GM18867 (cell line): ENCODE results near the gene PPT2.
"Not testable (repeated sequence)": the region's sequence is repeated elsewhere in the genome, so short reads cannot be mapped to it uniquely, and the experiment has no call there.

Experiments
- ATAC-seq: cut with Tn5 transposase; IDR thresholded peaks from one replicate; pipeline ENCODE4 v1.9.1; 2021; ENCODE audit warnings: mild to moderate bottlenecking, moderate library complexity; ENCODE audit not compliant: unreplicated experiment

PPT2 gene

DNA sequence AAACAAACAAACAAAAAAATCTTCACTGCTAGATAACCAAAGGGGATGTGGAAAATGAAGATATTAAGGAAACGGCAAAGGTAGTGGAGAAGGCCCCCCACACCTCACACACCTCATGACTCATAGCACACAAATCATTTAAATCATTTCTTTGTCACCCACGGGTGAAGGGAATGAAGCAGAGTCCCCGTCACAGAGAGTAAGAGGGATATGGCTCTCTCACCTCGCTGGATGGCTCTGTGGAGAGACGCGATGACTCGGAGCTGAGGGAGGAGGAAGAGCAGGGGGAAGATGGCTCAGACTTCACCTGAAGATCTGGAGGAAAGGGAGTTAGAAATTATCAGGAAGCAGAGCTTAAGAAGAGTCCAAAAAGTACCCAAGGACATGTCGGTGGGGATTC, 27.1 kb upstream of the PPT2 start:
- ATAC-seq: no peak

DNA sequence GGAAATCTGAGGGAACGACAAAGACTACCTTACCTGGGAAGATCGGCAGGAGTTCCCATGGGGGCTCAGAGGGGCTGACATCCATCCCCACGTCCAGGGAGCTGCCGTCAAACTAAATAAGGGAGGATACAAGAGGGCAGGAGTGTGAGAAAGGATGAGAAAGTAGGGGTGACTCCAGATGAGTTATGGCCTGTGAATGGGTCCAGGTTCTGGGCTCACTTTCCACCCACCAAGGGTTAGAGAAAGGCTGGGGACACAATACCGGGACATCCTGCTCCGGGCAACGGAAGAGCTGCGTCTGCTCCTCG, 26.6 kb upstream of the PPT2 start:
- no peak for ATAC-seq

DNA sequence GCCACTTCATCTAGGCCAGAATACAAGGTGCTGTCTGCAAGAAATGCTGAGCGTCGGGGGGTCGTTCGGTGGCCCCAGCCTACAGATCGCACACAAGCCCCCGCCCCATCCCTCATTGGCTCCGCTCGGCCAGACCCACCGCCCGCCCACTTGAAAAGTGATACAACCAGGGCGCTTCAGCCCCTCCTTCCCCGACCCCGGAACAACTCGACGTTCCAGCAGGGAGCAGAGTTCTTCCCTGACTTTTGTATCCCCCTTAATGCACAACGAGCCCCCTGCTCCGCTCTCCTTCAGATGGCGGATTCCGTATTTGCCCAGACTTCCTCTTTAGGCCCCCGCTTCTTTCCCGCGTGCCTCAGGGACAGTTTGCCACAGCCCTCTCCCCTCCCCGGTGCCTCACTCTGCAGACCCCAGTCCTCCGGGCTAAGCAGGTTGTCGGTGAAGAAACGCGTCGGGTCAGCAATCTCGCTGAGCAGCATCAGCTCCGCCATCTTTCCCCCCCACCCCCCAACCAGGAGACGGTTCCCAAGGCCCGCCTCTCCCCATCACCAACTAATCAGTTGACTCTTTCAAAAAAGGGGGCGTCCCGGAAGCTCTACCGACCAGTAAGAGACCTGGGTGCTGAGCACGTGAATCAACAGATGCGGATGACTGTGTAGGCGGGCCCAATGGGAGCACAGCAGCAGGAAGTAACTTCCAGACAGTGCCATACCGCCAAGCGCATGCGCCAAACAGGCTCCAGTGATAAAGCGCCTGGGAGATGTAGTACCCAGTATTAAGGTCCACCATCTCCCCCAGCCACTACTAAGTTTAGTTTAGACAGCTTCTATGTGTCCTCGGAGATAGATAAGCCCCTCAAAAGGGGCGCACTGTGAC, 26.0 kb upstream of the PPT2 start, which contains the start of gene ATF6B:
Gene ATF6B, minus strand, starts transcription at position 530 of the 876 bp plus-strand sequence. Its CDS starts 39 bp downstream, at position 491.
- ATAC-seq: peak; percentile 77

DNA sequence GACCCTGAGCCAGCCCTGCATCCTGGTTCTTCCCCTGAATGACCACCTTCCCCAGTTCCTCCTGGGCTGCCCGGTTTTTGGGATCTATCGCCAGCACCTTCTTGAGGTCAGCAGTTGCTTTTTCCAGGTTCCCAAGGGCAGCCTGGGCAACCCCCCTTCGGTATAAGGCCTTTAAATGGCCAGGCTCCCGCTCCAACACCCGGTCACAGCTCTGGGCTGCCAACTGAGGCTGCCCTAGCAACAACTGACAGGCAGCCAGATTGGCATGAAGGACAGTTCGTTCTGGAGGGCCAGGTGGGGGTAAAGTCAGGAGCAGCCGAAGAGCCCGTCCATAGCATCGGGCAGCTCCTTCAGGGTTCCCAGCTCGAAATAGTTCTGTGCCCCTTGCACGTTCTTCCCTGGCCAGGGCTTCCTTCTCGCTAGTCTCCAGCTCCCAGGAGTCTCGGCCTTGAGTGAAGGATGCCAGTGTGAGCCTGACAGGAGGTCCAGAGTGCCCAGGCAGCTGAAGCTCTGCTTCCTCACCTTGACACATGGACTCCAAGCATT, 25.1 kb upstream of the PPT2 start:
- no peak for ATAC-seq

DNA sequence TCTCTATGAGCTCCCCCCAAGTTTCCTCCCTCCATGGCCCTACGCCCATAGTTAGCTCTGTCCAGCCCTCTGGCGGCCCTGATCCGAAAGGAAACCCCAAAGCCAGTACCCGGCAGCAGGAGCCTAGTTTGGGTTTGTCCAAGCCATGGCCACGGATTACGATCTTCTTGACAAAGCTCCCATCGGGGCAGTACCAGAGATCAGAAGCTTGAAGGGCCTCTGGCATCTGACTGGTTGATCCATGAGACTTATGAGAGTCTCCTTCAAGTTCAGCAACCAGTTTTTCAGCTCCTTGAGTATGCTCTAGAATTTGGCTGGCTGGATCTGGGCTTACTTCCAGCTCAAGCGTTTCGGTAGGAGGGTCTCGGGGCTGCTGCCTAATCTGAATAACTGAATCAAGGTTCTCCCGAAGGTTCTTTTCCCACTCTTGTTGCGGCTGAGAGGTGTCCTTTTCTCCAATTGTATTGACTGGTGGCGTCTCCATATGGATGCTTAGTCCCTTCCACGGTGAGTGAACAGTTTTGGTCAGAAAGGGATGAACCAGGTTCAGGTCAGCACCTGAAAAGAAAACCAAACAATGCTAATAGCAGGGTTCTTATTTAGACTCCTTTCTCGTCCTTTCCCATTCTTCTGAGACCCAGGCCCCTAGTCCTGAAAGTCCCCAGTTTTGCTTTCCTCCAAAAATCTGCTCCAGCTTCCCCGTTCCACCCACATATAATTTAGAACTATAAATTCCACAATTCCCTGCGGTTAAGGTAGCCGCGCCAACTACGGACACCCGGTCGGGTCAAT, 24.4 kb upstream of the PPT2 start:
- ATAC-seq: no peak

DNA sequence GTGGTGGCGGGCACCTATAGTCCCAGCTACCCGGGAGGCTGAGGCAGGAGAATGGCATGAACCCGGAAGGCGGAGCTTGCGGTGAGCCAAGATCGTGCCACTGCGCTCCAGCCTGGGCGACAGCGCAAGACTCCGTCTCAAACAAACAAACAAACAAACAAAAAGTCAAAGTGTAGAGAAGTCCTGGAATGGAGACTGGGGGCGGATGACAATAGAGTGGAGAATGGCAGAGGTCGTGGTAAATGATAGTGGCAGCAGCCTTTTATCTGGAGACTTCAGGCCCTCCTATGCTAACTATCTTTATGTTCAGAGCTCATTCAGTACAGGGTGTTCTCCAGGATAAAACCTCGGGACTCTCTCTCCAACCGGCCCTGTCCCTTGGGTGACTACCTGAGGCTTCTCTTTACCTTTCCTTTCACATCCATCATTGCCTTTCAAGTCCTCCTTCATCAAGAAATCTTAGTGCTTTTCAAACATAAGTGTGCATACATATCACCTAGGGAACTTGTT, 22.4 kb upstream of the PPT2 start:
- no peak for ATAC-seq

DNA sequence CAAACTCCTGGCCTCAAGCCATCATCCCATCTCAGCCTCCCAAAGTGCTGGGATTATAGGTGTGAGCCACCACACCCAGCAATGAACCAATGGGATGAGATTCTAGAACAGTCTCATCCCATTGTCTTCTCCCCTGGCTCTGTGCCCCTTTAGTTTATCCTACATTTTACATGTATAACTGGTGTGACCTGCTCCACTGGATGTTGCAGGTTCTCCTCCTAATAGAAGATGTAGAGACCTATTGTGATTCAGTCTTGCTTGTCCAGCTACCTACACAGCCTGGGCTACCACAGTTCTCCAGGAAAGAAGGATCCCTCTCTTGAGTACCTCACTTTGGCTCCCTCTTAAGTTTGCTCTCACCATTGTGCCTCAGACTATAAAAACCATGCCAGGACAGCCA, 21.8 kb upstream of the PPT2 start:
- ATAC-seq: no peak

DNA sequence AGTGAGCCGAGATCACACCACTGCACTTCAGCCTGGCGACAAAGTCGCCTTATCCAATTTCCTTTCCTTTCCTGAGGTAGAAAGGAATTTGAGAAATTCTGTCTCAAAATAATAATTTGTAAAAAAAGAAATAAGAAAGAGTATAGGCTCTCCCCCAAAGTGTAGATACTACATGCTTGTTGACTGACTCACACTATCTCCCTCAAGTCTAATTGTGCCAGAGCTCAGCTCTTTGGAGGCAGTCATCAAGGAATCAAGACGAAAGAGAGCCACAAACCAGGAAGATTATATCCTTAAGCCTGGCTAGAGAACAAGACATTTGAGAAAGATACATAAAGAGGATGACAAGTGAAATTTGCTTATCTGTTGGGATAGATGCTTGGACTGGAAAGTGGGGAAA, 20.2 kb upstream of the PPT2 start:
- ATAC-seq: no peak

DNA sequence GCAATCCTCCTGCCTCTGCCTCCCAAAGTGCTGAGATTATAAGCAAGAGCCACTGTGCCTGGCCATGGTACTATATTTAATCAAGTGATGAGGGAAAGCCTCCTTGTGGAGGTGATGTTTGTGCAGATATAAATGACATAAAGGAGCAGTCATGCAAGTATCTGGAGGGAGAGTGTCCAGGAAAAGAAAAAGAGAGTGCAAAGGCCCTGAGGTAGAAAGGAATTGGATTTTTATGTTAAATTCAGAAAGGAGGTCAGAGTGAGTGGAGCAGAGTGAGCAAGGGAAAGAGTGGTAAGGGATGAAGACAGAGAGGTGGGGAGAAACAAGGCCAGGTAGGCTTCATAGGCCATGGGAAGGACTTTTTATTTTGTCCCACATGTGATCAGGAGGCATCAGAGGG, 16.5 kb upstream of the PPT2 start:
- ATAC-seq: no peak

DNA sequence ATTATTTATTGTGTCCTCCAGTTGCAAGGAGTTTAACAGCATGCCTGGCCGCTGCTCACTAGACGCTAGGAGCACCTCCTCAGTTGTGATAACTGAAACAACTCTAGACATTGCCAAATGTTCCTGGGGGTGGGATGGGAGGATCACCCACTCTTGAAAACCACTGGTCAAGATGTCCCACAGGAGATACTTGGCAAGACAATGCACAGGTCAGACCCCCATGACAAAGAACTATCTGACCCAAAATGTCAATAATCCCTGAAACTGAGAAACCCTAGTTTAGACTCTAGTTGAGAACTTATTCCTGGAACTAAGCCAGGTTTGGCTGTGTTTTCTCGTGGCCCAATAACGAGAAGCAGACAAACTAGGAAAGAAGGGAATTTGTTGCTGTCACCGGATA, 14.4 kb upstream of the PPT2 start:
- no peak for ATAC-seq

DNA sequence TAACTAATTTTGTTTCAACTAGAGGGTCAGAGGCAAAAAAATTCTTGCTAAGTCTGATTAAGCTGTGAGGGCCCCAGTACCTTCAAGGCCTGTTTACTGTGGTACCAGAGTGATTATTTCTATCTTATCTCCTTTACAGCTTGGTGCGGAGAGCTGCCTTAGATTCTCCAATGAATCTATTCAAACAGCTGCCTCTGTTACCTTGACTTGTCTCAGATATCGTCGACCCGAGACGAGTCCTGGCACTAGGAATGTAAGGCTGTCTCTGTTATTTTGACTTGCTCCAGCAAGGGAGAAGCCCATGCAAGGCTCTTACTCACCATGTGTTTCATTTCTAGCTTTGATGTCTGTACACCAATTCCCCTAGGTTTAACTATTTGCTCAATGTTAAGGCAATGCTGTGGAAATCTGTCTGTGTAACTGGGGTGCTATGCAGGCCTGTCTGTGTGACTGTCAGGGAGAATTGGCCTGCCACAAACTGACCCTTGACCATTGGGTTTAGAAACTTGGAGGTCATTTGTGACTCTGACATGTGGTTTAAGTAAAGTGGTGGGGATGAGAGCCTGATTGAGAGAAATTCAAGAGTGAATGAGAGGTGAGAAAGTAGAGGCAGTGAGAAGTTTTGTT, 13.4 kb upstream of the PPT2 start:
- no peak for ATAC-seq

DNA sequence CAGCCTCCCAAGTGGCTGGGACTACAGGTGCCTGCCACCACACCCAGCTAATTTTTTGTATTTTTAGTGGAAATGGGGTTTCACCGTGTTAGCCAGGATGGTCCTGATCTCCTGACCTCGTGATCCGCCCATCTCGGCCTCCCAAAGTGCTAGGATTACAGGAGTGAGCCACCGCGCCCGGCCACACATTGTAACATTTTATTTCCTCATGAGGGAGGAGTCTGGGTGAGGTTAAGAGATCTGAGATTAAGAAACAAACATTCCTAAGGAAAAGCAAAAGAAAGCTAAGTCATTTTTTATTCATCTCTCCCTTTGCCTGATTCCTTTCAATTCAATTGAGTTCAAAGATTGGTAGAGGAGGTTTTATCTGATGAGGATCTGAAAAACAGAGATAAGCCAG, 9.7 kb upstream of the PPT2 start:
- ATAC-seq: not testable (repeated sequence)

DNA sequence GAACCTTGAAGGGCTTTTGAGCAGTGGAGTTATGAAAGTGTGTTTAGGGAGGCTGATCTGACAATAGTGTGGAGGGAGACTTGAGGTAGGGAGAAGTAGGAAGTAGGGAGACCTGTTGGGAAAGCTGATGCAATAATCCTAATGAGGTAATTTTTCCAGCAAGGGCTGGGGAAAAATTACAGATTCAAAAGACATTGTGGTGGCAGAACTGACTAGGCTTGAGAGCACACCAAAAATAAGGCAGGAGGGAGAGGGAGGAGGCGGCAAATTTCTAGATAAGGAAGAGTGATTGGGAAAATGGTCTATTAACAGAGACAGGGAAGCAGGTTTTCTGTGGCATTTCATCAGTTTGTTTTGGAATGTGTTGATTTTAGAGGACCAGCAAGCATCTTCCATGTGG, 7.7 kb upstream of the PPT2 start:
- ATAC-seq: no peak

DNA sequence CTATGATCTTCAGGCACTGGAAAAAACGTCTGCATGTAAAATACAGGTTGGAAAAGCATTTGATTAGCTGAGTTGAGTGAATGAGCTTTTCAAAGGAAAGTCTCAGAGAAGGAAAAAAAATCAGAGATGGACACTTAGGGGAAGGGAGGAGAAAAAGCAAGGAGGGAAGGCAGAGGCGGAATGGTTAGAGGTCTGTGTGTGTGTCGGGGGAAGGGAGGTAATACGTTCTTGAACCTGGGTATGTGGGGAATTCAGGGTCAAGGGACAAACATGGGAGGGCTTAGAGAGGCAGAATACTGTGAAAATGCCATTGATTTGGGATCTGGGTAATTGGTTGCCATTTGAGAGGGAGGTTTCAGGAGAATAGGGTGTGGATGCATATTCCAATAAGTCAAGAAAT, 7.3 kb upstream of the PPT2 start:
- ATAC-seq: no peak

DNA sequence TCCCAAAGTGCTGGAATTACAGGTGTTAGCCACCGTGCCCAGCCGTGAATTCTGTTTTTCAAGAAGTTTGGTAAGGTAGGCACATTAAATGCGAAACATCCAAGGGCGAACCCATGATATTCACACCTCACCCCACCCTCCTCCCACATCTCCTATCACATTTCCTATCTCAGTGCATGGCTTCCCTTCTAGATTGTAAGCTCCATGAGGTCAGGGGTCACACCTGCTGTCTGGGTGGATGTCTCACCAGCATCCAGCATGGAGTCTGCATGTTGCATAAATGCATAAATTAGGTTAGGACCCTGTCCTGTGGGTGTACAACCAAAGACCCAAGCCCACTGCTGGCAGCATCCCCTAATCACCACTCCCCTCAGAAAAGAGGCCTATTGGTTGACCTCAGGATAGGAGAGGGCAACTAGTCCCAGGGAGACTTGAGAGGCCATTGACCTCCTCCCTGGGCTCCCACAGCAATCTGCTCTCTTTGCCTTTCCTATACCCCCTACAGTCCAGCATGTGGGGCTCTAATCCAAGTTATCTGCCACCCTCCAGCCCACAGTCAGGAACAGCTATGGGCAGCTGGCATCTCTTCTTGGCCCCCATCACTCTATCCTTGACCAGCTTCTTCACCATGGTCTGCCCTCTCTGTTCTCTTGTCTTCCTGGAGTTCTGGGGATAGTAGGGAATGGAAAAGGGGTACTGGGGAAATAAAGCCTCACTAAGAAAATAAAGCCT, 6.4 kb upstream of the PPT2 start:
- ATAC-seq: no peak

DNA sequence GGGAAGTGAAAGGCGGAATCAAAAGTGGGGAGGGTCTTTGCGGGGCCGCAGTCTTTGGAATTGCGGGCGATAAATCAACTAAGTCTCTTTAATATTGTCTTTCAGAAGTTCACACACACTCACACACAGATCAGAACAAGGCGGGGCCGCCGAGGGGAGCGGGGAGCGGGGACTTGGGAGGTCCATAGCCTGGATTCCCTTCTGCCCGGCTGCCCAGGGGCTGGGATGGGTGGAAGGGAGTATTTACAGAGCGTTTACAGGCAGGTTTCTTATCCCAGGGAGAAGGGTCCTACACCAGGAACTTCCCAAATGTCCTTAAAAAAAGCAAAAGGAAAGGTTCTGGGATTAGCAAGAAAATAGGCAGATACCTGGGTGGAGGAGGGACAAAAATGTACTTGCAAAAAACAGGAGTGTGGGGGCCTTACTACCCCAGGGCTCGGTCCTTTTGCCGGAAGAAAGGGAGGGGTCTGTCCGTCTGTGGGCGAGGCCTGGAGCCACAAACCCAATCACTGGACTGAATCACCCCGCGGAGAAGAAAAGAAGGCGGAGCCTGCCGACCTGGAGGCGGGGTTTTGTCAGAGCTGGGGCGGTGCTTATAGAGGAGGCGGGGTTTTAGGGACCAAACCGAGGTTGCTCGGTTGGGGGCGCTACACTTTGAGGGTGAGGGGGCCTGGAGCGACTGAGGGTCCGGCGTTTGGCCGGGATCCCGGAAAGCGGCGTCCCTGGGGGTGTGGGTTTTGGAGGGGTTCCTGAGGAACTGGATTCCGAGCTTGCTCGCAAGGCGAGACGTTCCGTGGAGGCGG, 5.5 kb upstream of the PPT2 start:
- ATAC-seq: no peak

DNA sequence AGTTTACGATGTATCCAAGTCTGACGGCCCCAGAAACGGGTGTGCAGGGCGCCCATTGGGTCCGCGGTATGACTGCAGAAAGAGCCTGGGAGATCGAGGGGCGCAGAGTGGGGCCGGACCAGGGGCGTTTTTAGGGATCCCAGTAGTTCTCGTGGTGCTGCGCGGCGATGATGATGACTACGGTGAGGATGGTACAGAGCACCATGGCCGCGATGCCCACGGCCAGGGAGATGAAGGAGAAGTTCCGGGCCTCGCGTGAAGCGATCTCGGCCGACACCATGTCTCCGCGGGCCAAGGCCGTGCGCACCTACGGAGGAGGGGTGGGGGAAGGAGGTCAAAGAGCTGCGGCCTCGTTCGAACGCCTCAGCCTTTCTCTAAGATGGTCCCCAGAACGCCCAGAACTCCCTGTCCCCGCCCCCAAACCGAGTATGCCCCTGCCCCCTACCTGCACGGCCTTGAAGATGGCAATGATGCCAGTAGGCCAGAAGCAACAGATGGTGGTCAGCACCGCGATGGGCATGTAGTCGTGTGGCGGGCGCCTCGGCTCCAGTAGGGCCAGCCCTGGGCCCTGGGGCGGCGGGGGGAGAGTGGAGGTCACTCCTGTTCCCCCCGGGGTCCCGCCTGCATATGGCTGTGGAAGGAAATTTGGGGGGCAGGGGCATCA, 4.7 kb upstream of the PPT2 start:
- ATAC-seq: no peak

DNA sequence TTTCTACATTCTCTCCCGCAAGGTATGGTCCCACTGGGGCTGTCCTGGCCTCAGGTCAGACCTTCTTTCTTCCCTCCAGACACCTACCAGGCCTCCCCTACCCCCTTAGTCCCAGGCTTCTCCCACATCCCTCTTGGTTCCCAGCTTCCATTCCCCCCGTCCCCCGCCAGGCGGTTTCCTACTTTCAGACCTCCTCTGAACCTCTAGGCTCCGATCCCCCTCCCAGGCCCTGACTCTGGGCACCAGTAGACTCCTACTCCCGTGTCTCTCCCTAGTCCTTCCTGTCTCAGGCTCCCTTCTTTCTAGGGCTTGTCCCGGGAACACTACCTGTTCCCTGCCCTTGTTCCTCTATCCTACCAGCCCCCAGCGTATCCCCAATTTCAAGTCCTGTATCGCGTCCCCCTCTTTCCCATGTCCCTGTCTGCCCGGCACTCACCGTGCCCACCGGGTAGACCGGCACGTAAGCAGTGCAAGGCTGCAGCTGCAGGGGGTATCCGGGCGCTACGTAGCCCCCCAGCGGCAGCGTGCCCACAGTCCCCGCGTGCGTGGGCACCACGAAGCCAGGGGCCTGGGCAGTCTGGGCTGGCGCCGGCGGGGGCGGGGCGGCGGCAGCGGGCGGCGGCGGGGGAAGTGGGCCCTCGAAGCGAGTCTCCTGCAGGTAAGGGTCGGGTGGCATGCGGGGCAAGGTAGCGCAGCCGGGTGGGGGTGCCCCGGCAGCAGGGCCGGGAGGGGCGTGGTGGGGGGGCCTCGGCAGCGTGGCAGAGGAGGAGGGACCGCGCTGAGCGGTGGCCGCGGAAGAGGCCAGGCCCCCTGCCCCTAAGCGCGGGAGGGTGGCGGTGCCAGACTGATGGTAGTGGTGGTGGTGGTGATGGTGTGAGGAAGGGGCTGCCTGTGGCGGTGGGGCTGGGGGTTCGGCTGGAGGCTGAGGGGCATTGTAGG, 3.7 kb upstream of the PPT2 start:
- ATAC-seq: no peak
